Spinal cord (tissue), 10 donors: ENCODE data around the gene NPTX1. TPM values are rescaled to one million over a fixed set of nuclear protein-coding genes. Genes with fewer than 3 reads are reported as not detected.

Experiments used
- DNase-seq, 6 donors: peaks; one replicate each; pipeline versions ENCODE4 v3.0.0 to v3.0.0-alpha.2; 2013 to 2015; ENCODE audit warnings: low spot score in 6 of 6, low read depth in 4 of 6
- H3K27ac ChIP-seq: one replicate; pipeline ENCODE4 v1.5.1; 2013; ENCODE audit warnings: low read depth, low read length, control low read depth
- H3K27me3 ChIP-seq: one replicate; pipeline ENCODE4 v1.6.1; 2013; ENCODE audit warnings: low read length; ENCODE audit not compliant: control insufficient read depth, insufficient read depth
- H3K36me3 ChIP-seq: one replicate; pipeline ENCODE4 v1.6.1; 2013; ENCODE audit warnings: low read length; ENCODE audit not compliant: control insufficient read depth, insufficient read depth
- H3K4me1 ChIP-seq: one replicate; pipeline ENCODE4 v1.6.1; 2013; ENCODE audit warnings: low read length; ENCODE audit not compliant: control insufficient read depth, insufficient read depth
- H3K4me3 ChIP-seq: one replicate; pipeline ENCODE4 v1.5.1; 2013; ENCODE audit warnings: low read depth, low read length, control low read depth
- H3K9me3 ChIP-seq: one replicate; pipeline ENCODE4 v1.6.1; 2013; ENCODE audit warnings: low read length; ENCODE audit not compliant: control insufficient read depth, insufficient read depth
- WGBS: methylation state at CpG from one replicate; pipeline ENCODE4 v1.1.5; 2013; ENCODE audit warnings: missing lambda C conversion rate; ENCODE audit not compliant: insufficient coverage; 5-methylcytosine and 5-hydroxymethylcytosine counted together
- polyA plus RNA-seq, 2 donors: library from polyadenylated mRNA; unstranded; fragments of 120-200 nt; gene quantifications; one replicate each; pipeline ENCODE4 v1.2.1, GENCODE V29; 2013; ENCODE audit not compliant: insufficient read length in 2 of 2
- total RNA-seq, 2 donors: library from RNA; depleted of rRNA in 1 of 2; stranded (reverse); fragments of 120-200 nt in 1 of 2; fragments of >200 nt in 1 of 2; gene quantifications; one replicate each; pipeline versions ENCODE4 v1.2.3 to v1.2.4, GENCODE V29; 2013 to 2014
- donor health status: healthy.

NPTX1 gene
- total and polyA plus RNA-seq, 4 donors: 6.7 to 23.5 (median 19.9) TPM

DNA sequence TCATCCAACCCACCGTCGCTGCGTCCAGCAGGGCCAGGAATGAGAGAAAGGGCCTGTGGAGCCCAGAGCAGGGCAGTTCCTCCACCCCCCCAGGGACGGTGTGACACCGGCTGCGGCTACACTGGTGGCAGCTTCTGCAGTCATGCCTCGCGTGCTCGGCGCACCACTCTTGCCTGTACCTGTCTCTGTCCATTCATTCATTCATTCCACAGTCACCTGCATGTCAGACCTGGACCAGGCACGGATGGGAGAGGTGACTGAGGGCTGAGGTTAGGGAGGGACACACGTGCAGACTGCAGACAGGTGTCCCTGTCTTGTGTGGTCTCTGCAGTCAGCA, 34.1 kb downstream of the NPTX1 start:
- Histone ChIP-seq H3K4me3 (no peak overlapping the region), H3K4me1 (peaks cover 56% of the 10 kb centered on the region), H3K27me3 (no peaks in the 10 kb centered on the region), H3K27ac (no peak overlapping the region), H3K9me3 (no peaks in the 10 kb centered on the region), H3K36me3 (peaks cover 27% of the 10 kb centered on the region)
- no peak for DNase-seq
- WGBS: 56% methylated on average over 7 of the region's 12 CpGs

DNA sequence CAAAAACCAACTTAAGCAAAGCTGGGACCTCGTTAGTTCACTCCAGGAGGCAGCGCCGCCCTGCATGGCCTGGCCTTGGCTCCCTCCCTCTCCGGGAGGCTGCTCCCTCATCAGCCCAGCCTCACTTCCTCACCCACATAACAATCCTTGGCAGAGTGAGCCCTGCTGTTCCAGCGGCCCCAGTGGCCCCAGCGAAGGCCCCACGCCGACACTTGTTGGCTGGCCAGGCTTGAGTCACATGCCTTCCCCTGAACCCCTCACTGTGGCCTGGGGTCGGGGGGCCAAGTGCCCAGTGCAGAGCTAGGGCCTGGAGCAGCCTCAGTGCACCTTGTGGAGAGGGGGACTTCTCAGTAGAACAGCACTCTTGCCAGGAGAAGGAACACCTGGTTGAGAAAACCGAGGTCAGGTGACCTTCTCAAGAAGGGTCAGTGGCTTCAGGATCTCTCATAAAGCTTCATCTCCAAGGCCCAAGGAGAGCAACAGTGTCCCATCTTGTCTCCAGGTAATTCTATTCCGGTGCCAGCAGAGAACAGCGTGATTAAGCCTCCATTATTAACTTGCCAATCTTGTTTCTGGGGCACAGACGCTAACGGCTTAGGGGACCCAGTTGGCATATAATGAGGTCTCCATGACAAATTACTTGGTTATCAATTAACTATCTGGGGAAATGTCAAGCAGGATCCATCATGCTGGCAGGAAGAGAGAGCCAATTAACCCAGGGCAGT, 34.6 kb downstream of the NPTX1 start:
- no peaks in the 10 kb centered on the region for H3K27me3 ChIP-seq
- H3K4me1 ChIP-seq: peaks cover 52% of the 10 kb centered on the region
- WGBS: 79% methylated on average over 9 of the region's 14 CpGs
- H3K27ac ChIP-seq: no peak overlapping the region
- no peaks in the 10 kb centered on the region for H3K9me3 ChIP-seq
- no peak overlapping the region for H3K4me3 ChIP-seq
- DNase-seq: peak in 1 of 6 donors; percentile 73
- peaks cover 31% of the 10 kb centered on the region for H3K36me3 ChIP-seq

GRCh38 chr17:80441133-80441578, 35.3 kb downstream of the NPTX1 start:
- H3K36me3 ChIP-seq: peaks cover 31% of the 10 kb centered on the region
- DNase-seq: peak in 3 of 6 donors; percentile 28 to 73 (median 30)
- H3K9me3 ChIP-seq: no peaks in the 10 kb centered on the region
- H3K4me1 ChIP-seq: peaks cover 46% of the 10 kb centered on the region
- no peak overlapping the region for H3K4me3 ChIP-seq
- no peaks in the 10 kb centered on the region for H3K27me3 ChIP-seq
- WGBS: 19% methylated on average over 14 of the region's 14 CpGs
- H3K27ac ChIP-seq: no peak overlapping the region

DNA sequence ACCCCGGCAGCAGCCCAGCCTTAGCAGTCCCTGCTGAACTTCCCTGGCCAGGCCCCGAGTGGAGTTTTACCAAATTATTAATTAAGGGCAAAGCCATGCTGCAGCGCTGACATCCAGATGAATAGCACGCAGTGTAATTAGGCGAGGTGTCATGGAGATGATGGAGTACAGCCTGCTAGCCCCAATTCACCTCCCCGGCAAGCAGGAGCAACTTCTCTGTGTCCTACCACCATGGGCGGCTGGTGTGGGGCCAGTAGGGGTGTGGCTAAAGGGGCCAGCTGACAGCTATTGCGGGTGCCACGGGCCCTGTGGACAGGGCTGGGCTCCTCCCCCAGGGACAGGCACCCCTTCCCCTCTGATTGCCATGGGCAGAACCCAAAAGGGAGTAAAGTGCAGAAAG, 36.9 kb downstream of the NPTX1 start:
- Histone ChIP-seq H3K9me3 (no peaks in the 10 kb centered on the region), H3K27ac (no peak overlapping the region), H3K36me3 (peaks cover 31% of the 10 kb centered on the region), H3K4me3 (no peak overlapping the region), H3K4me1 (peaks cover 30% of the 10 kb centered on the region), H3K27me3 (no peaks in the 10 kb centered on the region)
- WGBS: 62% methylated on average over 5 of the region's 9 CpGs
- no peak for DNase-seq

- Histone ChIP-seq H3K4me3 (no peak overlapping the region), H3K4me1 (peaks cover 23% of the 10 kb centered on the region), H3K27me3 (no peaks in the 10 kb centered on the region), H3K36me3 (peaks cover 31% of the 10 kb centered on the region), H3K9me3 (no peaks in the 10 kb centered on the region), H3K27ac (no peak overlapping the region)
- 92% methylated on average over 5 of the region's 5 CpGs for WGBS
- no peak for DNase-seq
Observed at GRCh38 chr17:80438806-80439205, 37.6 kb downstream of the NPTX1 start.

- DNase-seq: no peak
- no peaks in the 10 kb centered on the region for H3K9me3 ChIP-seq
- no peaks in the 10 kb centered on the region for H3K27me3 ChIP-seq
- H3K27ac ChIP-seq: no peak overlapping the region
- H3K4me1 ChIP-seq: peaks cover 18% of the 10 kb centered on the region
- H3K36me3 ChIP-seq: peaks cover 33% of the 10 kb centered on the region
- no peak overlapping the region for H3K4me3 ChIP-seq
- WGBS: 87% methylated on average over 10 of the region's 10 CpGs
Observed at GRCh38 chr17:80437532-80437931, 38.9 kb downstream of the NPTX1 start.

DNA sequence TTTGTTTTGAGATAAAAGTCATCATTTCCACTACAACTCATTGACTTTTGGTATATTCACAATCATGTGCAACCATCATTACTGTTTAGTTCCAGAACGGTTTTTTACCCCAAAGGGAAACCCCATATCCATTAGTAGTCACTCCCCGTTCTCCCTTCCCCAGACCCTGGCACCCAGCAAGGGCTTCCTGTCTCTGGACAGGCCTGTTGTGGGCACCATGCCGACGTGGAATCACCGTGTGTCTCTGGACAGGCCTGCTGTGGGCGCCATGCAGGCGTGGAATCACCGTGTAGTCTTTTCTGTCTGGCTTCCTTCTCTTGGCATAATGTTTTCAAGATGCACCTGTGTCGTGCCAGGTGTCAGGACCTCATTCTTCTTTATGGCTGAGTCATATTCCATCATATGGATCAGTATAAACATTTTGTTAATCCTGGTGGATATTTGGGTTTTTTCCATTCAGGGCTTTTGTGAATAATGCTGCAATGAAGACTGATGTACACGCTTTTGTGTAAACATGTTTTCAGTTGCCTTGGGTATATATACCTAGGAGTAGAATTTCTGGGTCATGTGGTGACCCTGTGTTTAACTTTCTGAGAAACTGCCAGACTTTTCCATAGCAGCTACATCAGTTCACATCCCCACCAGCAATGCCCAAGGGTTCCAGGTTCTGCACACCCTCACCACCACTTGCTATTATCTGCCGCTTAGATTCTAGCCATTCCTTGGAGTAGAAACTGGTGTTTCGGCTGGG, 42.3 kb downstream of the NPTX1 start:
- H3K27me3 ChIP-seq: no peaks in the 10 kb centered on the region
- H3K27ac ChIP-seq: no peak overlapping the region
- no peak for DNase-seq
- H3K36me3 ChIP-seq: peaks cover 52% of the 10 kb centered on the region
- no peak overlapping the region for H3K4me3 ChIP-seq
- H3K4me1 ChIP-seq: no peaks in the 10 kb centered on the region
- WGBS: 84% methylated on average over 10 of the region's 12 CpGs
- H3K9me3 ChIP-seq: no peaks in the 10 kb centered on the region

GRCh38 chr17:80432961-80433550, 43.4 kb downstream of the NPTX1 start:
- Histone ChIP-seq H3K27me3 (no peaks in the 10 kb centered on the region), H3K4me3 (no peak overlapping the region), H3K36me3 (peaks cover 53% of the 10 kb centered on the region), H3K4me1 (no peaks in the 10 kb centered on the region), H3K27ac (no peak overlapping the region), H3K9me3 (no peaks in the 10 kb centered on the region)
- WGBS: 85% methylated on average over 6 of the region's 6 CpGs
- no peak for DNase-seq

- DNase-seq: no peak
- no peak overlapping the region for H3K27ac ChIP-seq
- H3K9me3 ChIP-seq: no peaks in the 10 kb centered on the region
- WGBS: 73% methylated on average over 12 of the region's 15 CpGs
- no peaks in the 10 kb centered on the region for H3K4me1 ChIP-seq
- H3K4me3 ChIP-seq: no peak overlapping the region
- H3K36me3 ChIP-seq: peaks cover 53% of the 10 kb centered on the region
- no peaks in the 10 kb centered on the region for H3K27me3 ChIP-seq
Observed at GRCh38 chr17:80432350-80432955, 44.0 kb downstream of the NPTX1 start.
